ENCODE data around the gene BIRC3. TPM values are rescaled to one million over a fixed set of nuclear protein-coding genes. Genes with fewer than 3 reads are reported as not detected.

BIRC3 gene
- total RNA-seq, 1 experiment from 2014 or later, result 4.7 TPM

DNA sequence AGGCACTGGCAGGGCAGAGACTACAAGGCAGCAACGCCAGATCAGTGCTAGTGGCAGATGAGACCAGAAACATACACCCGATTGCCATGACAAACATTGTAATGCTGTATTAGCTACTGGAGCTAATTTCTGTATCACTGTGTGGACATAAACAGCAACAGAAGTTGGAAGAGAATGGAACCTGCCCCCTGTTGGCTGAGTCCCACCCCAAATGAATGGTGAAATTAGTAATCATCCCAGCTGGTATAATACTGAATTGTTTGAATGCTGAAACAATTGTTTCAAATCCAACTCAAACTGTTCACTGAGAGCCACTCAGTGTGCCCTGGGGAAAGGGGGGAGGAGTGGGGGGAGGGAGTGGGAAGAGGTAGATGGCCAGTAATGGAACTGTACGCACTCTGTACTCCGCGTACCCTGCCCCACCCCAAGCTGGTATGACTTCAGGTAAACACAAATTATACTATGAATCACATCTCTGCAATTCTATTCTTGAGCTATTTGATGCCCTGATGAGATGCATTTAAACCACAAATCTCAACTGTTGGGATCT is 11.2 kb upstream of the BIRC3 start:
- H3K27me3 ChIP-seq (ENCODE audit: insufficient read depth, low read length), result no peaks in the 10 kb centered on the region
- H4K20me1 ChIP-seq (ENCODE audit: insufficient read depth), result no peaks in the 10 kb centered on the region
- RAD21 ChIA-PET (ENCODE audit: low non-redundant PET in 1 of 2, low total read pairs in 2 of 2, uncharacterized antibody in 2 of 2, unreplicated experiment in 2 of 2), result interaction anchor here (0.7 to 1.2 kb wide), 2 partner anchors 12 to 36 kb away, joined by 3 to 5 read pairs; no protein-coding TSS in a partner anchor
- BruUV-seq (replicated peaks), result no TSS peak
- peaks cover 9 to 25% of the 10 kb centered on the region in 2 experiments for H3K4me1 ChIP-seq (ENCODE audit: control insufficient read depth in 1 of 2, insufficient read depth in 2 of 2, low read length in 2 of 2)
- no peak for DNase-seq (ENCODE audit: low read depth, low spot score)
- peak overlapping the region; percentile 18 to 47 for H3K4me3 ChIP-seq (replicated peaks in 1 of 2; ENCODE audit: low read depth in 1 of 2, low read length in 2 of 2)
- peak overlapping the region; percentile 74 for H3K4me2 ChIP-seq (ENCODE audit: low read length)
- intact Hi-C loops (cut with micrococcal nuclease), result no loop called here
- H3K27ac ChIP-seq (ENCODE audit: low read depth, low read length), result no peak overlapping the region
- H3K9me3 ChIP-seq (ENCODE audit: control insufficient read depth in 1 of 2, insufficient read depth in 1 of 2, low read depth in 1 of 2, low read length in 2 of 2), result no peaks in the 10 kb centered on the region; a peak in 1 of 4 replicates
- H3K36me3 ChIP-seq (ENCODE audit: control insufficient read depth in 1 of 2, insufficient read depth in 2 of 2, low read length in 2 of 2), result no peaks in the 10 kb centered on the region
- no peaks in the 10 kb centered on the region for H3K79me2 ChIP-seq (ENCODE audit: insufficient read depth, low read length)
- no peak for TF ChIP-seq EGR1 (IDR thresholded peaks at IDR 0.05; ENCODE audit: low read depth)
- TF ChIP-seq, protein P1, sequence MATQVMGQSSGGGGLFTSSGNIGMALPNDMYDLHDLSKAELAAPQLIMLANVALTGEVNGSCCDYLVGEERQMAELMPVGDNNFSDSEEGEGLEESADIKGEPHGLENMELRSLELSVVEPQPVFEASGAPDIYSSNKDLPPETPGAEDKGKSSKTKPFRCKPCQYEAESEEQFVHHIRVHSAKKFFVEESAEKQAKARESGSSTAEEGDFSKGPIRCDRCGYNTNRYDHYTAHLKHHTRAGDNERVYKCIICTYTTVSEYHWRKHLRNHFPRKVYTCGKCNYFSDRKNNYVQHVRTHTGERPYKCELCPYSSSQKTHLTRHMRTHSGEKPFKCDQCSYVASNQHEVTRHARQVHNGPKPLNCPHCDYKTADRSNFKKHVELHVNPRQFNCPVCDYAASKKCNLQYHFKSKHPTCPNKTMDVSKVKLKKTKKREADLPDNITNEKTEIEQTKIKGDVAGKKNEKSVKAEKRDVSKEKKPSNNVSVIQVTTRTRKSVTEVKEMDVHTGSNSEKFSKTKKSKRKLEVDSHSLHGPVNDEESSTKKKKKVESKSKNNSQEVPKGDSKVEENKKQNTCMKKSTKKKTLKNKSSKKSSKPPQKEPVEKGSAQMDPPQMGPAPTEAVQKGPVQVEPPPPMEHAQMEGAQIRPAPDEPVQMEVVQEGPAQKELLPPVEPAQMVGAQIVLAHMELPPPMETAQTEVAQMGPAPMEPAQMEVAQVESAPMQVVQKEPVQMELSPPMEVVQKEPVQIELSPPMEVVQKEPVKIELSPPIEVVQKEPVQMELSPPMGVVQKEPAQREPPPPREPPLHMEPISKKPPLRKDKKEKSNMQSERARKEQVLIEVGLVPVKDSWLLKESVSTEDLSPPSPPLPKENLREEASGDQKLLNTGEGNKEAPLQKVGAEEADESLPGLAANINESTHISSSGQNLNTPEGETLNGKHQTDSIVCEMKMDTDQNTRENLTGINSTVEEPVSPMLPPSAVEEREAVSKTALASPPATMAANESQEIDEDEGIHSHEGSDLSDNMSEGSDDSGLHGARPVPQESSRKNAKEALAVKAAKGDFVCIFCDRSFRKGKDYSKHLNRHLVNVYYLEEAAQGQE (IDR thresholded peaks at IDR 0.05; ENCODE audit: low read depth), result no peak
- TF ChIP-seq FOSL1 (IDR thresholded peaks at IDR 0.05; ENCODE audit: low read depth), result no peak
- TF ChIP-seq SP1 (IDR thresholded peaks at IDR 0.05; ENCODE audit: low read depth), result peak; percentile 16
- TF ChIP-seq SIN3A (IDR thresholded peaks at IDR 0.05; ENCODE audit: low read depth), result no peak
- TF ChIP-seq YY1 (IDR thresholded peaks at IDR 0.05; ENCODE audit: extremely low read depth, insufficient replicate concordance, low read depth, low read length), result no peak
- no peak for TF ChIP-seq ZFX (IDR thresholded peaks at IDR 0.05)
- TF ChIP-seq RAD21 (IDR thresholded peaks at IDR 0.05; ENCODE audit: low read depth), result peak; percentile 16; the same call in 1 of the 2 replicates
- TF ChIP-seq CBX3 (IDR thresholded peaks at IDR 0.05; ENCODE audit: low read depth), result no peak
- no peak for TF ChIP-seq EZH2phosphoT487 (IDR thresholded peaks at IDR 0.05; ENCODE audit: borderline replicate concordance)
- TF ChIP-seq, protein P2, sequence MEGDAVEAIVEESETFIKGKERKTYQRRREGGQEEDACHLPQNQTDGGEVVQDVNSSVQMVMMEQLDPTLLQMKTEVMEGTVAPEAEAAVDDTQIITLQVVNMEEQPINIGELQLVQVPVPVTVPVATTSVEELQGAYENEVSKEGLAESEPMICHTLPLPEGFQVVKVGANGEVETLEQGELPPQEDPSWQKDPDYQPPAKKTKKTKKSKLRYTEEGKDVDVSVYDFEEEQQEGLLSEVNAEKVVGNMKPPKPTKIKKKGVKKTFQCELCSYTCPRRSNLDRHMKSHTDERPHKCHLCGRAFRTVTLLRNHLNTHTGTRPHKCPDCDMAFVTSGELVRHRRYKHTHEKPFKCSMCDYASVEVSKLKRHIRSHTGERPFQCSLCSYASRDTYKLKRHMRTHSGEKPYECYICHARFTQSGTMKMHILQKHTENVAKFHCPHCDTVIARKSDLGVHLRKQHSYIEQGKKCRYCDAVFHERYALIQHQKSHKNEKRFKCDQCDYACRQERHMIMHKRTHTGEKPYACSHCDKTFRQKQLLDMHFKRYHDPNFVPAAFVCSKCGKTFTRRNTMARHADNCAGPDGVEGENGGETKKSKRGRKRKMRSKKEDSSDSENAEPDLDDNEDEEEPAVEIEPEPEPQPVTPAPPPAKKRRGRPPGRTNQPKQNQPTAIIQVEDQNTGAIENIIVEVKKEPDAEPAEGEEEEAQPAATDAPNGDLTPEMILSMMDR (IDR thresholded peaks at IDR 0.05 in 2 of 3, conservative IDR thresholded peaks at IDR 0.05 in 1 of 3; ENCODE audit: borderline replicate concordance in 1 of 3, insufficient read depth in 1 of 3, low read depth in 2 of 3, low read length in 2 of 3), result peak in 2 of 3 experiments; percentile 51 to 59; a peak in 4 of 6 replicates
- TF ChIP-seq, protein P3, sequence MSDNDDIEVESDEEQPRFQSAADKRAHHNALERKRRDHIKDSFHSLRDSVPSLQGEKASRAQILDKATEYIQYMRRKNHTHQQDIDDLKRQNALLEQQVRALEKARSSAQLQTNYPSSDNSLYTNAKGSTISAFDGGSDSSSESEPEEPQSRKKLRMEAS (IDR thresholded peaks at IDR 0.05), result no peak
- no peak for TF ChIP-seq ELF1 (IDR thresholded peaks at IDR 0.05; ENCODE audit: borderline replicate concordance, low read depth)
- POLR2A ChIA-PET, result interaction anchor here (1.4 kb wide), 1 partner anchor 36 kb away, joined by 3 read pairs; no protein-coding TSS in a partner anchor
- CTCF ChIA-PET, result interaction anchor here (0.8 to 1.9 kb wide), 7 partner anchors 10 to 360 kb away, joined by 3 to 21 read pairs (median 4); no protein-coding TSS in a partner anchor
- H3K9me2 ChIP-seq (ENCODE audit: insufficient read depth), result no peaks in the 10 kb centered on the region
- peak overlapping the region; percentile 15; the same call in 1 of the 2 replicates for H3K9ac ChIP-seq (ENCODE audit: low read length)
- ATAC-seq, result peak; percentile 81
- H2AFZ ChIP-seq (ENCODE audit: low read depth, low read length, poor library complexity, severe bottlenecking), result peak overlapping the region; percentile 95
